ENCODE results near the gene CRHR1.

- no peak for TF ChIP-seq CUX1 (IDR thresholded peaks at IDR 0.05; ENCODE audit: insufficient replicate concordance, low read depth, low read length)
- no peak for TF ChIP-seq MYB (IDR thresholded peaks at IDR 0.05; ENCODE audit: borderline replicate concordance, low read depth, low read length)
- TF ChIP-seq ZBTB33 (IDR thresholded peaks at IDR 0.05): no peak
- TF ChIP-seq ATF2 (IDR thresholded peaks at IDR 0.05; ENCODE audit: low read length): no peak
- TF ChIP-seq SP1 (IDR thresholded peaks at IDR 0.05; ENCODE audit: low read depth, low read length): no peak
These were observed 44.3 kb upstream of the CRHR1 start for GRCh38 chr17:45739786-45740185.

Data from GM12878 (cell line).